GM18861 (cell line): ENCODE data around the gene OR4F3.
"Not testable (repeated sequence)": the region's sequence is repeated elsewhere in the genome, so short reads cannot be mapped to it uniquely, and the experiment has no call there.

Experiments used
- ATAC-seq: cut with Tn5 transposase; IDR thresholded peaks from one replicate; pipeline ENCODE4 v1.9.1; 2021; ENCODE audit not compliant: unreplicated experiment

Gene OR4F3

GRCh38 chr5:181366968-181367367 lies at the start of gene OR4F3:
OR4F3 (plus strand) TSS chr5:181367268.
- not testable (repeated sequence) for ATAC-seq
